ENCODE measurements around the gene ZNF784. TPM values are rescaled to one million over a fixed set of nuclear protein-coding genes. Genes with fewer than 3 reads are reported as not detected.
A peak's percentile ranks its signal among the peaks of the same experiment; 100 is the strongest.

ZNF784 gene
- total and polyA plus RNA-seq, 2 experiments from 2014 or later = 5.5 to 7.2 TPM

GRCh38 chr19:55650126-55650557 is 25.8 kb upstream of the ZNF784 start:
- peaks cover 18% of the 10 kb centered on the region for H3K4me1 ChIP-seq (ENCODE audit: insufficient read depth)
- no peaks in the 10 kb centered on the region for H3K36me3 ChIP-seq (replicated peaks; ENCODE audit: insufficient read depth, low read depth)
- no peak overlapping the region for H3K4me3 ChIP-seq
- H2AFZ ChIP-seq = no peak overlapping the region
- TF ChIP-seq EZH2 (IDR thresholded peaks at IDR 0.05; ENCODE audit: borderline replicate concordance) (no peak), CTCF (IDR thresholded peaks at IDR 0.05; ENCODE audit: poor library complexity) (no peak), EZH2phosphoT487 (IDR thresholded peaks at IDR 0.05; ENCODE audit: low read depth, severe bottlenecking, unreplicated experiment) (no peak)
- WGBS (ENCODE audit: low lambda C conversion rate, missing lambda C conversion rate) = 94% methylated on average over 4 of the region's 4 CpGs
- no peak for DNase-seq (ENCODE audit: low spot score)
- no peaks in the 10 kb centered on the region for H3K9me3 ChIP-seq (ENCODE audit: low read depth)
- peaks cover 33% of the 10 kb centered on the region for H3K79me2 ChIP-seq
- H3K4me2 ChIP-seq = no peak overlapping the region
- no peaks in the 10 kb centered on the region for H4K20me1 ChIP-seq (ENCODE audit: insufficient read depth, poor library complexity, severe bottlenecking)
- H3K27ac ChIP-seq = no peak overlapping the region
- H3K9me2 ChIP-seq (replicated peaks; ENCODE audit: insufficient read depth) = no peaks in the 10 kb centered on the region
- H3K27me3 ChIP-seq = no peaks in the 10 kb centered on the region

GRCh38 chr19:55649268-55650125 is 25.1 kb upstream of the ZNF784 start:
- Histone ChIP-seq H3K27me3 (no peaks in the 10 kb centered on the region), H3K36me3 (replicated peaks; ENCODE audit: insufficient read depth, low read depth) (no peaks in the 10 kb centered on the region), H3K79me2 (peaks cover 38% of the 10 kb centered on the region), H3K4me2 (peak overlapping the region; percentile 92), H2AFZ (no peak overlapping the region), H3K4me1 (ENCODE audit: insufficient read depth) (peaks cover 18% of the 10 kb centered on the region), H3K9me3 (ENCODE audit: low read depth) (no peaks in the 10 kb centered on the region), H3K4me3 (no peak overlapping the region), H3K9me2 (replicated peaks; ENCODE audit: insufficient read depth) (no peaks in the 10 kb centered on the region), H3K27ac (no peak overlapping the region), H4K20me1 (ENCODE audit: insufficient read depth, poor library complexity, severe bottlenecking) (no peaks in the 10 kb centered on the region)
- 94% methylated on average over 16 of the region's 17 CpGs for WGBS (ENCODE audit: low lambda C conversion rate, missing lambda C conversion rate)
- no peak for DNase-seq (ENCODE audit: low spot score)
- no peak for TF ChIP-seq EZH2 (IDR thresholded peaks at IDR 0.05; ENCODE audit: borderline replicate concordance)
- TF ChIP-seq CTCF (IDR thresholded peaks at IDR 0.05; ENCODE audit: poor library complexity) = no peak
- TF ChIP-seq EZH2phosphoT487 (IDR thresholded peaks at IDR 0.05; ENCODE audit: low read depth, severe bottlenecking, unreplicated experiment) = no peak

GRCh38 chr19:55648585-55649267 is 24.4 kb upstream of the ZNF784 start:
- DNase-seq (ENCODE audit: low spot score) = no peak
- no peaks in the 10 kb centered on the region for H3K36me3 ChIP-seq (replicated peaks; ENCODE audit: insufficient read depth, low read depth)
- H3K27ac ChIP-seq = peak overlapping the region; percentile 96
- no peaks in the 10 kb centered on the region for H3K9me3 ChIP-seq (ENCODE audit: low read depth)
- H3K9me2 ChIP-seq (replicated peaks; ENCODE audit: insufficient read depth) = no peaks in the 10 kb centered on the region
- H3K27me3 ChIP-seq = no peaks in the 10 kb centered on the region
- H3K79me2 ChIP-seq = peaks cover 46% of the 10 kb centered on the region
- 52% methylated on average over 24 of the region's 25 CpGs for WGBS (ENCODE audit: low lambda C conversion rate, missing lambda C conversion rate)
- H3K4me3 ChIP-seq = peak overlapping the region; percentile 99
- H2AFZ ChIP-seq = peak overlapping the region; percentile 95
- peaks cover 18% of the 10 kb centered on the region for H3K4me1 ChIP-seq (ENCODE audit: insufficient read depth)
- H3K4me2 ChIP-seq = peak overlapping the region; percentile 92
- no peaks in the 10 kb centered on the region for H4K20me1 ChIP-seq (ENCODE audit: insufficient read depth, poor library complexity, severe bottlenecking)
- TF ChIP-seq CTCF (IDR thresholded peaks at IDR 0.05; ENCODE audit: poor library complexity) = no peak
